Choroid plexus epithelial cell (primary cell): Measurements from ENCODE around the gene KLF3.

Source experiments
- DNase-seq: peaks from one replicate; pipeline ENCODE4 v3.0.0-alpha.2; 2010; ENCODE audit warnings: low read depth
- H3K4me3 ChIP-seq: 2 replicates; pipeline ENCODE4 v1.5.1; 2011; ENCODE audit warnings: low read depth, mild to moderate bottlenecking, control low read depth, low read length, moderate library complexity
- TF ChIP-seq, protein P1 (sequence below): conservative IDR thresholded peaks from 2 replicates; pipeline ENCODE4 v1.5.1; 2011; ENCODE audit warnings: low read depth, mild to moderate bottlenecking, control low read depth, inconsistent platforms, low read length, moderate library complexity

Gene KLF3

DNA sequence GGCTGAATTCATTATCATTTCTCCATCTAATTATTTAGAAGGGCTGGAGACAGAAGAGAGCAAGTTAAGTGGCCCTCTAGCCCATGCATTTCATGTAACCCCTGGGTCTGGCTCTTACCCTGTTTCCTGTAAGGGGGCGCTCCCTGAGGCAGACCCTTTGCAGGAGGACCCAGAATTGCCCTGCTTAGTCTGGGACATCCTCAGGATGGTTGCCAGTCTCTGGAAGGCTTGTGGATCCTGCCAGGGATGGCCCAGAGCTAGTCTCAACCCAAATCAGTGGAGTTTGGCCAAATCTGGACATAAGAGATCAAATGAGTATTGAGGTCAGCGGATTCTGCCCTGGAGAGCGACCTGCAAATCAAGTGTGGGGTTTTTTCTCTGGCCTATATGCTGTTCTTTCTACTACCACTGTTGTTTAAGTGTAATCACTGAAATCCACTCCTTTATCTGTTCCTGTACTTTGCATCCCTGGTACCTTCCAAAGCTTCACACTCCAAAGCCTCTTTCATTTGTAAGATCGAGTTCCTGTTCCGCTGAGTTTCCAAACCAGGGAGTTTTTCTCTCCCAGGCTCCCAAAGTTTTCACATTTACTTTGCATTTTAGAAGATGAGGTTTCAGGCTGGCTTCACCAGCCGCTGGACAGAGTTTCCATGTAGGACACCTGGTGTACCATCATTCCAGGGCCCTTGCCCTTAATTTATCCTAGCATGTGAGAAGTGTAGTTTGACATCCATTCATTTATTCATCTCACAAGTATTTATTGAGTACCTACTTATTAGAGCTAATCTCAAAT lies 6.3 kb downstream of the KLF3 start:
- TF ChIP-seq, protein P1, sequence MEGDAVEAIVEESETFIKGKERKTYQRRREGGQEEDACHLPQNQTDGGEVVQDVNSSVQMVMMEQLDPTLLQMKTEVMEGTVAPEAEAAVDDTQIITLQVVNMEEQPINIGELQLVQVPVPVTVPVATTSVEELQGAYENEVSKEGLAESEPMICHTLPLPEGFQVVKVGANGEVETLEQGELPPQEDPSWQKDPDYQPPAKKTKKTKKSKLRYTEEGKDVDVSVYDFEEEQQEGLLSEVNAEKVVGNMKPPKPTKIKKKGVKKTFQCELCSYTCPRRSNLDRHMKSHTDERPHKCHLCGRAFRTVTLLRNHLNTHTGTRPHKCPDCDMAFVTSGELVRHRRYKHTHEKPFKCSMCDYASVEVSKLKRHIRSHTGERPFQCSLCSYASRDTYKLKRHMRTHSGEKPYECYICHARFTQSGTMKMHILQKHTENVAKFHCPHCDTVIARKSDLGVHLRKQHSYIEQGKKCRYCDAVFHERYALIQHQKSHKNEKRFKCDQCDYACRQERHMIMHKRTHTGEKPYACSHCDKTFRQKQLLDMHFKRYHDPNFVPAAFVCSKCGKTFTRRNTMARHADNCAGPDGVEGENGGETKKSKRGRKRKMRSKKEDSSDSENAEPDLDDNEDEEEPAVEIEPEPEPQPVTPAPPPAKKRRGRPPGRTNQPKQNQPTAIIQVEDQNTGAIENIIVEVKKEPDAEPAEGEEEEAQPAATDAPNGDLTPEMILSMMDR = no peak

DNA sequence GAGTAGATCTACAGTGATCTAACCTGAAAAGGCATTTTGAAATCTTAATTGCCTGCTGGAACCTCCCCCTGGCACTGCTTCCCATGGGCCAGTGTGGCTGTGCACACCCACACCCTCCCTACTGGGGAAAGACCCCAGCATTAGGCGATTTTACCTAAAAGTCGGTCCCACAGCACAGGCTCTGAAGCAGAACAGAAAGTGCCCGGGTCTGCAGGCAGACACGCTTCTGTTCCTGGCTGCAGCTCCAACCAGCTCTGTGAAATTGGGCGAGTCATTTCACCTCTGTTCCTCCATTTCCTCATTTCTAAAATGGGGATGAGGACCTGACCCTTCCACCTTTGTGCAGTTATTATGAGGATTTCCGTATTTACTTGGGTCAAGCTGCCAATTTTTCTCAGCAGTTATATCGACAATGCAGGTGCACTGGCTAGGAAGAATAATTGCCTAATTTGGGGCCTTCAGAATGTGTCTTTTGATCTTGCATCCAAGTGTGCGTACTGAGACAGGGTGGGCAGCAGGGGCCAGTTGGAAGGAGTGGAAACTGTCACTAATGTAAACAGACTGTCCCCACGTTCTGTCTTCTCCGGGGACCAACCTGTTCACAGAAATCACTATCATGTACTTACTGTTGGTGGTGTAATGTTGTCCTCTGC lies 7.1 kb downstream of the KLF3 start:
- no peak overlapping the region for H3K4me3 ChIP-seq
- TF ChIP-seq, protein P1 = no peak
- no peak for DNase-seq

More for the DNA sequence above, 6.3 kb downstream of the KLF3 start:
- no peak overlapping the region for H3K4me3 ChIP-seq
- no peak for DNase-seq

DNA sequence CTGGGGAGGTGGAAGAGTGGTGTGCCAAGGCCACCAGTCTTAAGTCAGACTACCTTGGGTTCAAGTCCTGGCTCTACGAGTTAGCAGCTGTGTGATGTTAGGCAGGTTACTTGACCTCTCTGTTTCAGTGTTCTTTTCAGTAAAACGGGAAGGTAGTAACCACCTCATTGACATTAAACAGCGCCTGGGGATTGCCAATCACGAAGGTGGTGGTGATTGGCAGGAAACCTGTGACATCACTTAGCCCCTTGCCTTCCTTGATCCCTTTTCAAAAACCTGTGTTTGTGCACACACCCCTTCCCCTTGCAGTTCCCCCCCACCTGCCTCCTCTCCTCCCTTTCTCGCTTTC lies 7.6 kb downstream of the KLF3 start:
- DNase-seq = no peak
- no peak overlapping the region for H3K4me3 ChIP-seq
- TF ChIP-seq, protein P1 = no peak

DNA sequence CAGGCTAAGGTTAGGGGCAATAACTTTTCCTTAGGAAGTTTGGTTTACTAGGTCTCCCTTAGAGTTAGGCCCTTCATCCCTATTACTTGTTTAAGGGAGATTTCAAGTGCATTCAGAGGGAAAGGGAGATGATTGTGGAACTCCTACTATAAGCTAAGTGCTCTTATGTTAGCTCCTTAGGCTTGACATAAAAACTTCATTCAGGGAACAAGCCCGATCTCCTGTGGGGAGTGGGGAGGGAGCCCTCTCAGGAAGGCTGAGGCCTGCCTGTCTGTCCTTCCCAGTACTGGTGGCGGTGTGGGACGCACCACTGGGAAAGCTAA lies 8.0 kb downstream of the KLF3 start:
- no peak overlapping the region for H3K4me3 ChIP-seq
- no peak for DNase-seq
- TF ChIP-seq, protein P1 = no peak

DNA sequence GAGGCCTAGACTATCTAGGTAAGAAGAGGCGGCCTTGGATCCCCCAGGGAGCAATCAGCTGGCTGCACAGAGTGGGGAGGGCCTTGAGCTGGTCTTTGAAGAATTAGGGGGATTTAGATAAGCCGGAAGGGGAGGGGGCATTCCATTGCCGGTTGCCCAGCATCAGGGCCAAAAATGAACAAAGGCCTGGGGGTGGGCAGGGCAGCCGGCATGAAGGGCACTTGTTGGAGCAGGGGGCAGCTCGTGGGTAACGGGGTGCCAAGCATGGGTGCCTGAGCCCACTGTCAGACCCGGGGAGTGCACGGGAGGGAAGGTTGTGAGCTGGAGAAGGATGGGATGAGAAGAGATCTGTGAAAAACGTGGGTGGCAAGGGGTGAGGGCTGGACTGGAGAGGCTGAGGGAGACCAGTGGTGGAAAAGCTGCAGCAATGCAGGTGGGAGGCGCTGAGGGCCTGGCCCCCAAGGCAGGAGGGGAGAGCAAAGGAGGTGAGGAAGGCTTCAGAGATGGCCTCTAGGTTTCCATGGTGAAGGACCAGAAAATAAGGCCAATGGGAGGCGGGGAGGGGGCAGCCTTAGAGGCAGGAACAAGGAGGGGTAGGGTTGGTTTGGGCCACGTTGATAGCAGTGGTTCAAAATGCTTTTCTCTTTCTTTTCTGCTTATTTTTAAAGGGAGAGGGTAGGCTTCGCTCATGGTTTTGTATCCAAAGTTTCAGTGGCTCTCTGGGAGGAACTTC lies 8.6 kb downstream of the KLF3 start:
- H3K4me3 ChIP-seq = no peak overlapping the region
- no peak for DNase-seq
- TF ChIP-seq, protein P1 = no peak

DNA sequence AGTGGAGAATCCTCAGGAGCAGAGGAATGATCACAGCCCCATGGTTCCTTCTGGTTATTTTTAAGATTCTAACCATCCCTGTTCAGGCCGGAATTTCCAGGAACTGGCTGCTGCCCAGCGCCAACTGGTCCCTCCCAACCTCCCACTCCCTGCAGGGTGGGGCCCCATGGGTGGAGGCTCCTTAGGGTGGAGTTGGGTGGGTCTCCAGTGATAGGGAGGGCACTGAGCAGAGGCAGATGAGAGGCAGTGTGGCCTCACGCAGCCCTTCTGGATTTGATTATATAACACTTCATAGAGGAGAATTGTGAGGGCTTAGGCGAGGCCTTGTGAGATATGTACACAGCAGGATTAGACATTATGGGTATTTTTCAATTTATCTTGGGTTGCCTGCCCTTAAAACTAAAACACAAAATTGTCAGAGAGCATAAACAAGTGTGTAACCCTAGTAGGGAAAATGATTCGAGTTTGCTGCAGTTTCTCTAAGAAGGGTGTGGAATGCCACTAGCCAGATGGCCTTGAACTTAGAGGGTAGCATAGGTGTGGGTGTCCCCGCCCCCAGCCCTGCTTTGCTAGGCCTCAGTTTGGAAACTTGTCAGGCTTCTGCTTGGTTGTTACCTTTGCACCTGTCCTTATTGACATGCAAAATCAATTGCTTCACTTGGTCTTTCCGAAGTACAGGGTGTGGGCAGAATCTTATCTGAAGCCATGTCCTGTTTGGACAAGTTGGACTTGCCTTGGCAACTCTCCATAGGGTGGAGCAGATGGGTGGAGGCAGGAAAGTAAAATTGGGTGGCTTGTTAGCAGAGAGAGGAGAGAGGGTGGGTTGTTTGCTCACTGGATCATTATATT lies 9.4 kb downstream of the KLF3 start:
- no peak for DNase-seq
- no peak overlapping the region for H3K4me3 ChIP-seq
- TF ChIP-seq, protein P1 = no peak
